ENCODE results near the gene SLC39A3.

The SLC39A3 gene

DNA sequence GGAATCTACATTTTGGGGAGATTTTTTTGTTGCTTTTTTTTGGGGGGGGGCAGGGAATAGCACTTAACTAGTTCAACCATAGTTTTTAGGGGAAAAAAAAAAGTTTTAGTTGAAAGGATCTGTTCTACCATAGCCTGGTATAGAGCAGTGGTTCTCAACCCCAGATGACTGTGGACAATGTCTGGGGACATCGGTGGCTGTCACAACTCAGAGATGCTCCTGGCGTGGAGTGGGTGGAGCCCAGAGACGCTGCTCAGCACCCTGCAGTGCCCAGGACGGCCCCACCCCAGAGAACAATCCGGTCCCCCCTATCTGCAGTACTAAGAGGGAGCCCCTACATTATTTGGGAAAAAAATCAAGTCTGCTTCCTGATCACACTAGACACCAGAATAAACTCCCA is 45.6 kb downstream of the SLC39A3 start:
- TF ChIP-seq YY1 (IDR thresholded peaks at IDR 0.05; ENCODE audit: low read depth) (no peak), TCF12 (IDR thresholded peaks at IDR 0.05; ENCODE audit: low read depth) (no peak), NFIC (IDR thresholded peaks at IDR 0.05) (no peak), CREB1 (IDR thresholded peaks at IDR 0.05; ENCODE audit: low read depth) (no peak), TAF1 (IDR thresholded peaks at IDR 0.05; ENCODE audit: low read depth) (no peak), ZBTB7A (IDR thresholded peaks at IDR 0.05; ENCODE audit: low read depth) (no peak), EP300 (IDR thresholded peaks at IDR 0.05; ENCODE audit: borderline replicate concordance) (no peak), TEAD4 (IDR thresholded peaks at IDR 0.05) (no peak), FOXM1 (IDR thresholded peaks at IDR 0.05; ENCODE audit: borderline replicate concordance, low read depth) (no peak), RAD21 (IDR thresholded peaks at IDR 0.05; ENCODE audit: low read depth) (no peak), CEBPB (IDR thresholded peaks at IDR 0.05) (no peak)
- TF ChIP-seq, protein P1, sequence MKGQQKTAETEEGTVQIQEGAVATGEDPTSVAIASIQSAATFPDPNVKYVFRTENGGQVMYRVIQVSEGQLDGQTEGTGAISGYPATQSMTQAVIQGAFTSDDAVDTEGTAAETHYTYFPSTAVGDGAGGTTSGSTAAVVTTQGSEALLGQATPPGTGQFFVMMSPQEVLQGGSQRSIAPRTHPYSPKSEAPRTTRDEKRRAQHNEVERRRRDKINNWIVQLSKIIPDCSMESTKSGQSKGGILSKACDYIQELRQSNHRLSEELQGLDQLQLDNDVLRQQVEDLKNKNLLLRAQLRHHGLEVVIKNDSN (IDR thresholded peaks at IDR 0.05), result no peak
- TF ChIP-seq, protein P2, sequence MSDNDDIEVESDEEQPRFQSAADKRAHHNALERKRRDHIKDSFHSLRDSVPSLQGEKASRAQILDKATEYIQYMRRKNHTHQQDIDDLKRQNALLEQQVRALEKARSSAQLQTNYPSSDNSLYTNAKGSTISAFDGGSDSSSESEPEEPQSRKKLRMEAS (IDR thresholded peaks at IDR 0.05), result no peak
- TF ChIP-seq, protein P3, sequence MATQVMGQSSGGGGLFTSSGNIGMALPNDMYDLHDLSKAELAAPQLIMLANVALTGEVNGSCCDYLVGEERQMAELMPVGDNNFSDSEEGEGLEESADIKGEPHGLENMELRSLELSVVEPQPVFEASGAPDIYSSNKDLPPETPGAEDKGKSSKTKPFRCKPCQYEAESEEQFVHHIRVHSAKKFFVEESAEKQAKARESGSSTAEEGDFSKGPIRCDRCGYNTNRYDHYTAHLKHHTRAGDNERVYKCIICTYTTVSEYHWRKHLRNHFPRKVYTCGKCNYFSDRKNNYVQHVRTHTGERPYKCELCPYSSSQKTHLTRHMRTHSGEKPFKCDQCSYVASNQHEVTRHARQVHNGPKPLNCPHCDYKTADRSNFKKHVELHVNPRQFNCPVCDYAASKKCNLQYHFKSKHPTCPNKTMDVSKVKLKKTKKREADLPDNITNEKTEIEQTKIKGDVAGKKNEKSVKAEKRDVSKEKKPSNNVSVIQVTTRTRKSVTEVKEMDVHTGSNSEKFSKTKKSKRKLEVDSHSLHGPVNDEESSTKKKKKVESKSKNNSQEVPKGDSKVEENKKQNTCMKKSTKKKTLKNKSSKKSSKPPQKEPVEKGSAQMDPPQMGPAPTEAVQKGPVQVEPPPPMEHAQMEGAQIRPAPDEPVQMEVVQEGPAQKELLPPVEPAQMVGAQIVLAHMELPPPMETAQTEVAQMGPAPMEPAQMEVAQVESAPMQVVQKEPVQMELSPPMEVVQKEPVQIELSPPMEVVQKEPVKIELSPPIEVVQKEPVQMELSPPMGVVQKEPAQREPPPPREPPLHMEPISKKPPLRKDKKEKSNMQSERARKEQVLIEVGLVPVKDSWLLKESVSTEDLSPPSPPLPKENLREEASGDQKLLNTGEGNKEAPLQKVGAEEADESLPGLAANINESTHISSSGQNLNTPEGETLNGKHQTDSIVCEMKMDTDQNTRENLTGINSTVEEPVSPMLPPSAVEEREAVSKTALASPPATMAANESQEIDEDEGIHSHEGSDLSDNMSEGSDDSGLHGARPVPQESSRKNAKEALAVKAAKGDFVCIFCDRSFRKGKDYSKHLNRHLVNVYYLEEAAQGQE (IDR thresholded peaks at IDR 0.05; ENCODE audit: low read depth), result no peak

DNA sequence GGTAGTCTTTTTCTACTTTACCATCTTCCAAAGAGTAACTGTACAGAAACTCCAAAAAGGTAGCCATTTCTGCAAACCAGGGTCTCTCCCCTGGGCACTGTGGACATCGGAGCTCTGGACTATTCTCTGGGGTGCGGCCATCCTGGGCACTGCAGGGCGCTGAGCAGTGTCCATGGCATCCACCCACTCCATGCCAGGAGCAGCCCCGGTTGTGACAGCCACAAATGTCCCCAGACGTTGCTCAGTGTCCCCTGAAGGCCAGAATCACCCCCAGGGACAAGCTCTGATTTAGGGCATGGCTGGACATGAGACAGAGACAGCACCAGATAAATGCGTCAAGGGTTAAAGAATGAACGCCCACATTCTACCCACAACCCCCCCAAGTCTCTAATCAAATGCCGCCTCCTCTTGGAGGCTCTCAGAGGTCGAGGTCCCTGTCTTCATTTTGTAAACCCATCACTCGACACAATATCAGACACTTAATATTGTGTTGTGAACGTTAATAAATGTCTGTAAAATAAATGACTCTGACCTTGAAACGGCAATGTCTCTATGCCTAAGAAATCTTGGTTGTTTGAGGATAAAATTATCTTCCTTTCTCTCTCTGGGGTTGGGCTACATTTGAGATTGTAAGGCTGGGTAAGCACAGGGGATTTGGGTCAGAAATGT is 46.2 kb downstream of the SLC39A3 start:
- TF ChIP-seq RAD21 (IDR thresholded peaks at IDR 0.05; ENCODE audit: low read depth) (no peak), ZBTB7A (IDR thresholded peaks at IDR 0.05; ENCODE audit: low read depth) (no peak), EP300 (IDR thresholded peaks at IDR 0.05; ENCODE audit: borderline replicate concordance) (no peak)

DNA sequence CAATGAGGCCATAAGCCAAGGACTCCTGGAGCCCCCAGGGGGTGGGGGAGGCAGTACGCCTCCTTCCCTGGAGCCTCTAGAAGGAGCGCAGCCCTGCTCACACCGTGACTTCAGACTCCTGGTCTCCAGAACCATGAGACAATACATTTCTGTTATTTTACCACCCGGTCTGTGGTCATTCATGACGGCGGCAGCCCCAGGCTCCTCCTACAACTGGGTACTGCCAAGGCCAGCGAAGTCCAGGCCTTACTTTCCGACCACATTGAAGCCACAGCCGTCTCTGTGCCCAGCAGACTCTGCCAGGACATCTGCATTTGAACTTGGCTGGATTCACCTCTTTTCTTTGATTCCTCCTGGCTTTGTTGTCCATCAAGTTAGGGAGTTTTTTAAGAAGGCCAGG is 47.9 kb downstream of the SLC39A3 start:
- TF ChIP-seq TAF1 (IDR thresholded peaks at IDR 0.05; ENCODE audit: low read depth) (no peak), CREB1 (IDR thresholded peaks at IDR 0.05; ENCODE audit: low read depth) (no peak)

DNA sequence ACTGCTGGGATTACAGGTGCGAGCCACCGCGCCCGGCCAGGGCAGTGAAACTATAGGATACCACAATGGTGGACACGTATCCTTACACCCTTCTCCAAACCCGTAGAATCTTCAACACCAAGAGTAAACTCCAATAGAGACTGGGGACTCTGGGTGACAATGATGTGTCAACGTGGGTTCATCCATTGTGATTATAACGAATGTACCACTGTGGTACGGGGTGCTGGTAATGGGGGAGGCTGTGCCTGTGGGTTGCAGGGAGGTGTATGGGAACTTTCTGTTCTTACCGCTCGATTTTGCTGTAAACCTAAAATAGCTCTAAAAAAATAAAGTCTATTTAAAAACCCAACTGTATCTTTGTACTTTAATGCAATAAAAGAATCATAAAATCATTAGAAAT is 49.0 kb downstream of the SLC39A3 start:
- TF ChIP-seq RAD21 (IDR thresholded peaks at IDR 0.05; ENCODE audit: low read depth) (no peak), FOXM1 (IDR thresholded peaks at IDR 0.05; ENCODE audit: borderline replicate concordance, low read depth) (no peak), YY1 (IDR thresholded peaks at IDR 0.05; ENCODE audit: low read depth) (no peak), TEAD4 (IDR thresholded peaks at IDR 0.05) (no peak)
- TF ChIP-seq, protein P3 (IDR thresholded peaks at IDR 0.05; ENCODE audit: low read depth), result no peak
- TF ChIP-seq, protein P1 (IDR thresholded peaks at IDR 0.05), result no peak

DNA sequence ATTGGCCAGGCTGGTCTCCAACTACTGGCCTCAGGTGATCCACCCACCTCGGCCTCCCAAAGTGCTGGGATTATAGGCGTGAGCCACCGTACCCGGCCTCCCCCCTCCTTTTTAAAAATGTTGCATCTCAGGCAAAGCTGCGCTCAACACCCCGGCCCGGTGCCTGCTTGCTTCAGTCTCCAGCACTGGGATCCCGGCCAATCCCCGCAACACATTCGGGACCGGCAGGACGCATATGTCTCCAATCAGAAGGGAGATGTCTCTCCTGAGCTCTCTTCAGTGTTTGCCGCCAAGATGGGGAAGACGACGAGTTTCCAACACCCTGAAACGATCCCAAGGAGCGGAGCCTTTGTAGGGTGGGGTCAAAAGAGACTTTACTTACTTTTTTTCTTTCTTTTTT is 53.5 kb downstream of the SLC39A3 start:
- TF ChIP-seq, protein P3 (IDR thresholded peaks at IDR 0.05; ENCODE audit: low read depth), result no peak
- no peak for TF ChIP-seq CREB1 (IDR thresholded peaks at IDR 0.05; ENCODE audit: low read depth)
- TF ChIP-seq, protein P1 (IDR thresholded peaks at IDR 0.05), result no peak
- TF ChIP-seq, protein P2 (IDR thresholded peaks at IDR 0.05), result no peak
- no peak for TF ChIP-seq TCF12 (IDR thresholded peaks at IDR 0.05; ENCODE audit: low read depth)
- no peak for TF ChIP-seq TAF1 (IDR thresholded peaks at IDR 0.05; ENCODE audit: low read depth)
- TF ChIP-seq EGR1 (IDR thresholded peaks at IDR 0.05), result no peak
- no peak for TF ChIP-seq ZBTB7A (IDR thresholded peaks at IDR 0.05; ENCODE audit: low read depth)
- no peak for TF ChIP-seq NFIC (IDR thresholded peaks at IDR 0.05)
- no peak for TF ChIP-seq FOXM1 (IDR thresholded peaks at IDR 0.05; ENCODE audit: borderline replicate concordance, low read depth)
- no peak for TF ChIP-seq TEAD4 (IDR thresholded peaks at IDR 0.05)
- no peak for TF ChIP-seq CEBPB (IDR thresholded peaks at IDR 0.05)
- no peak for TF ChIP-seq RAD21 (IDR thresholded peaks at IDR 0.05; ENCODE audit: low read depth)
- TF ChIP-seq YY1 (IDR thresholded peaks at IDR 0.05; ENCODE audit: low read depth), result no peak
- no peak for TF ChIP-seq EP300 (IDR thresholded peaks at IDR 0.05; ENCODE audit: borderline replicate concordance)

Measured in Ishikawa (cell line).